NCI-H460 (cell line): ENCODE results near the gene TTLL12. TPM values are rescaled to one million over a fixed set of nuclear protein-coding genes. Genes with fewer than 3 reads are reported as not detected.
"Not testable (repeated sequence)": the region's sequence is repeated elsewhere in the genome, so short reads cannot be mapped to it uniquely, and the experiment has no call there.

Source experiments
- DNase-seq: peaks from one replicate; pipeline ENCODE4 v3.0.0-alpha.2; 2016; ENCODE audit warnings: low read depth; ENCODE audit errors: extremely low read depth
- total RNA-seq: library from RNA; depleted of rRNA; stranded (reverse); fragments of >200 nt; shearing (Covaris generic); gene quantifications from 2 replicates; pipeline ENCODE4 v1.2.3, GENCODE V29; 2014

TTLL12 gene
- total RNA-seq, 1 experiment from 2014 or later, result 57.1 TPM

- no peak for DNase-seq
These were observed 28.9 kb downstream of the TTLL12 start for GRCh38 chr22:43157874-43158546.

GRCh38 chr22:43156413-43156812 is 30.5 kb downstream of the TTLL12 start:
- no peak for DNase-seq

GRCh38 chr22:43155789-43156188 is 31.1 kb downstream of the TTLL12 start:
- DNase-seq, result no peak

- no peak for DNase-seq
These were observed 31.9 kb downstream of the TTLL12 start for GRCh38 chr22:43154887-43155536.

GRCh38 chr22:43153899-43154298 is 33.0 kb downstream of the TTLL12 start:
- no peak for DNase-seq

GRCh38 chr22:43152357-43153071 is 34.4 kb downstream of the TTLL12 start:
- DNase-seq, result peak; percentile 47

GRCh38 chr22:43152003-43152356 is 35.0 kb downstream of the TTLL12 start:
- no peak for DNase-seq

- DNase-seq, result peak; percentile 34
These were observed 35.5 kb downstream of the TTLL12 start, which contains the start of gene TSPO for GRCh38 chr22:43151251-43152002. TSS of gene TSPO (plus strand) at chr22:43151559. CDS start at chr22:43159239, 7,680 bp downstream.

GRCh38 chr22:43150731-43151206 is 36.2 kb downstream of the TTLL12 start:
- no peak for DNase-seq

- DNase-seq, result no peak
These were observed 38.4 kb downstream of the TTLL12 start for GRCh38 chr22:43148581-43148980.

GRCh38 chr22:43147821-43148220 is 39.1 kb downstream of the TTLL12 start:
- no peak for DNase-seq

GRCh38 chr22:43146332-43146731 is 40.6 kb downstream of the TTLL12 start:
- DNase-seq, result not testable (repeated sequence)

GRCh38 chr22:43145371-43145770 is 41.6 kb downstream of the TTLL12 start:
- DNase-seq, result not testable (repeated sequence)

GRCh38 chr22:43144949-43145348 is 42.0 kb downstream of the TTLL12 start:
- no peak for DNase-seq

GRCh38 chr22:43142880-43143562 is 43.9 kb downstream of the TTLL12 start, which contains the start of gene MCAT:
TSS of gene MCAT (minus strand) at chr22:43143398. CDS start at chr22:43143348, 50 bp downstream.
- DNase-seq, result peak; percentile 55

GRCh38 chr22:43136801-43137200 is 50.1 kb downstream of the TTLL12 start:
- DNase-seq, result no peak

- DNase-seq, result no peak
These were observed 50.7 kb downstream of the TTLL12 start for GRCh38 chr22:43136255-43136654.

GRCh38 chr22:43135565-43135964 is 51.4 kb downstream of the TTLL12 start:
- DNase-seq, result no peak

GRCh38 chr22:43134553-43134952 is 52.4 kb downstream of the TTLL12 start:
- DNase-seq, result no peak

GRCh38 chr22:43133401-43133800 is 53.5 kb downstream of the TTLL12 start:
- DNase-seq, result no peak
